ENCODE results near the gene SRCAP.

DNA sequence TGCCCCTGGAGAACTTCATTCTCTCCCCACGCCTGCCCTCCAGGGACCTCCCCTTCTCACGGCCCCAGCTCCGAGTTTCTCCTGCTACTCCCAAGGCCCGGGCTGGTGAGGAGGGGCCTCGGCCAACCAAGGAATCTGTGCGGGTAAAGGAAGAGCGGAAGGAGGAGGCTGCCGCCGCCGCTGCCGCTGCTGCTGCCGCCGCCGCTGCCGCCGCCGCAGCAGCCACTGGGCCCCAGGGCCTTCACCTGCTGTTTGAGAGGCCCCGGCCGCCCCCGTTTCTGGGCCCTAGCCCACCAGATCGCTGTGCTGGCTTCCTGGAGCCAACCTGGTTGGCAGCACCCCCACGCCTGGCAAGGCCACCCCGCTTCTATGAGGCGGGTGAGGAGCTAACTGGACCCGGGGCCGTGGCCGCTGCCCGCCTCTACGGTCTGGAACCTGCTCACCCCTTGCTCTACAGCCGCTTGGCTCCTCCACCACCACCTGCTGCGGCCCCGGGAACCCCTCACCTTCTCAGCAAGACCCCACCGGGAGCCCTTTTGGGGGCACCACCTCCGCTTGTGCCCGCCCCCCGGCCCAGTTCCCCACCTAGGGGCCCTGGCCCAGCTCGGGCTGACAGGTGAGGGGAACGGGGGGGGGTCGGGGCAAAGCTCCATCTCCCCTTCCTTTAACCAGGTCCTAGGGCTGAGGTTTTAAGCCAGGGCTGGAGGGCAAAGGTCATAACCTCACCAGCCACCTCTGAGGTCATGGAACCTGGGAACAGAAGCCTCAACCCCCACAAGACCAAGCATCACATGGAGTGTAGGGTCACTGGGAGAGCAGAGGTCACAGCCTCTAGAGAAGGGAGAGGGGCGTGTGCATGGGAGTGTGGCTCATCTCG, 29.7 kb upstream of the SRCAP start:
- TF ChIP-seq CTCF (IDR thresholded peaks at IDR 0.05; ENCODE audit: low read length) (no peak), EZH2 (optimal IDR thresholded peaks at IDR 0.05; ENCODE audit: low read depth, low read length) (no peak)

Data from MM.1S (cell line).